ENCODE measurements around the gene BTBD16.

BTBD16 gene

DNA sequence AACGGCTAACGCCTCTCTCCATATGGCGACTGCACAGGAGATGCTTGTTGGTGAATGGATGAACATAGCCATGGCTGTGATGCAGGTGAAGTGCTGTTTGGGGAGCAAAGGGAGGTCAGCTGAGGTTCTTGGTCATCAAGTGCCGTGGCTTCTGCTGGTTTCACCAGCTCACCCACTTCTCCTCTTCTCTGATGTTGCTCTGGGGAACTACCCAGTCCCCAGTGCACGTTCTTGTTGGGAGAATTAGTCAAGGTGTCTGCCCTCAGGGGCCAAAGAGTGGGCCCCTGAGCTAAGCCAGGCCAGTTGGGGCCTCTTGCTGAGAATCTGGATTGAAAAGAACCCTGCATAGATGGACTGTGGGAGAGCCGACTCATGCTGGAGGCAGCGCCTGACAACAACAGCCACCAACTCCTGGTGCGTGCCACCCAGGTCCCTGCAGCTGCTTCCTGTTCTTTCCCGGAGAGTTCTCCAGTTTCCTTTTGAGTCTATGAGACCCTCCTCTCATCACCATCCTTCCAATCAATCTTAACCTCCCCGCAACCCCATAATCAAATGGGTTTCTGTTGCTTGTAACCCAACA, 3.0 kb downstream of the BTBD16 start:
- DNase-seq (ENCODE audit: low read depth in 1 of 2, low spot score in 1 of 2): no peak

GRCh38 chr10:122276611-122277208, 5.6 kb downstream of the BTBD16 start:
- DNase-seq (ENCODE audit: low read depth in 1 of 2, low spot score in 1 of 2): no peak

DNA sequence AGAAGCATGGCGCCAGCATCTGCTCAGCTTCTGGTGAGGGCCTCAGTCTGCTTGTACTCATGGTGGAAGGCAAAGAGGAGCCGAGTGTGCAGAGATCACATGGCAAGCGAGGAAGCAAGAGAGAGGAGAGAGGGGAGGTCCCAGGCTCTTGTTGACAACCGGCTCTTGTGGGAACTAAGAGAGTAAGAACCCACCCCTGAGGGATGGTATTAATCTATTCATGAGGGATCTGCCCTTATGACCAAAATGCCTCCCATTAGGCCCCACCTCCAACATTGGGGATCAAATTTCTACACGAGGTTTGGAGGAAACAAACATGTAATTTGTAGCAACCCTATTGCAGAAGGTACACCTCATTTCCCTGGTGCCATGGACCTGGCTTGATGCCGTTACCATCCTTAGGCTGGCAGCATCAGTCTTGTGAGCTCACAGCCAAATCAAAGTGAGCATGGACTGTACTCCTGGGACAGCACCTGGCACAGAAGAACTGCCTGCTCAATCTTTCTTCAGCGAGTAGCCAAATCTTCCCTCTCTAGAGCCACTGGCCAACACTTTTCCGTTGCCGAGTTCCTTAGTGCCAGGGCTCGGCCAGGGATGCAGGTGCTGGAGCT, 6.5 kb downstream of the BTBD16 start:
- no peak for DNase-seq (ENCODE audit: low read depth in 1 of 2, low spot score in 1 of 2)

GRCh38 chr10:122279725-122280141, 8.6 kb downstream of the BTBD16 start:
- no peak for DNase-seq (ENCODE audit: low read depth in 1 of 2, low spot score in 1 of 2)

- DNase-seq (ENCODE audit: low read depth in 1 of 2, low spot score in 1 of 2): no peak
Measured at GRCh38 chr10:122280156-122280555, 9.1 kb downstream of the BTBD16 start.

- DNase-seq (ENCODE audit: low read depth in 1 of 2, low spot score in 1 of 2): no peak
Measured at GRCh38 chr10:122281018-122281626, 10.0 kb downstream of the BTBD16 start.

GRCh38 chr10:122281751-122282150, 10.7 kb downstream of the BTBD16 start:
- no peak for DNase-seq (ENCODE audit: low read depth in 1 of 2, low spot score in 1 of 2)

DNA sequence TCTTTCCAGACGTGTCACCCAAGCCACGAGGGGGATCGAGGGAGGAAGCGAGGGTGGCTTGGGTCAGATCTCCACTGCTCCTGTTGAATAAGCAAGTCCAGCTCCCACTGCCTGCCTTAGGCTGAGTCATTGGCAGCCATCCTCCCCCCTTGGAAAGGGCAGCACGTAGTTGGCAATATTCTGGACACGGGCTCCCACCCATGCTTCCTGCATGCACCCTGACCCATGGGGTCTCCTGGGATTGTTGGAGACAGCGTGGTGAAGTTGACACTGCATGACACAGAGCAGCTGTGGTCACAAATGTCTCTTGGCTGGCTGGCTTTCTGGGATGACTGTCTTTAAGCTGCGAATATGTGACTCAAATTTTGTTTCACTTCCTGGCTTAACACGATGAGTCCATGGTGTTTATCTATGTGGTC, 11.2 kb downstream of the BTBD16 start:
- DNase-seq (ENCODE audit: low read depth in 1 of 2, low spot score in 1 of 2): no peak

DNA sequence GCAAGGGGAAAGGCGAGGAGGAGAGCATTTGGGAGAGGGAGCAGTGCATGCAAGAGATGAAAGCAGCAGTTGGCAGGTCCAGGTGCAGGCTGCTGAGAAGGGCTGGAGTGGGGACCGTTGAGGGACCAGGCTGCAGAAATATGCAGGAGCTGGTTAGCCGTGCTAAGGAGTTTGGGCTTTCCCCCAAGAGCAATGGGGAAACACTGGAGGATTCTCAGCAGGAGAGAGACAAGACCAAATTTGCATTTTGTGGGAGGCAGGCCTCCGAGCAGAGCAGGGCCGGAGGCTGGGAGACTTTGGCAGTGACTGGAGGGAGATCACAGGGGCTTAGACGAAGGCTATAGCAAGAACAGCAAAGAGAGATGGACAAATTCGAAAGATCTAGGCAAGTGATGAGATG, 11.8 kb downstream of the BTBD16 start:
- DNase-seq (ENCODE audit: low read depth in 1 of 2, low spot score in 1 of 2): no peak

GRCh38 chr10:122285506-122286444, 14.7 kb downstream of the BTBD16 start:
- DNase-seq (ENCODE audit: low read depth in 1 of 2, low spot score in 1 of 2): no peak

DNA sequence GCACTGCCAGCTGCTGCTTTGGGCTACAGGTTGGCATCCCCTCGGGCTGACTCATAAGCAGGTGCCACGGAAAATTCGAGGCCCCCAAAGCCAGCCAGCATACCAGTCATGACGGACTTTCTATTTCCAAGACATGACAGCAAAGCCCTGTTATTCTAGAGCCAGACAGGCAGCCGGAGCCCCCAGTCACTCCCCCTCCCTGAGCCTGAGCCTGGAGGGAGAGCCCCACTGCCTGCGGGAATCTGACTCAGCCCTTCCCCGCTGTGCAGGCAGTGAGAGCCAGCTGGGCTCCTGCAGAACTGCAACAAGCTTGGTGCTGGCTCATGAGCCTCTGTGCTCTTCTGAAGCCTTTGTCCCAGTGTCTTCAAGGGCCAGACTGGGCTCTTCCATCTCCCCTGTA, 15.8 kb downstream of the BTBD16 start:
- DNase-seq (ENCODE audit: low read depth in 1 of 2, low spot score in 1 of 2): no peak

DNA sequence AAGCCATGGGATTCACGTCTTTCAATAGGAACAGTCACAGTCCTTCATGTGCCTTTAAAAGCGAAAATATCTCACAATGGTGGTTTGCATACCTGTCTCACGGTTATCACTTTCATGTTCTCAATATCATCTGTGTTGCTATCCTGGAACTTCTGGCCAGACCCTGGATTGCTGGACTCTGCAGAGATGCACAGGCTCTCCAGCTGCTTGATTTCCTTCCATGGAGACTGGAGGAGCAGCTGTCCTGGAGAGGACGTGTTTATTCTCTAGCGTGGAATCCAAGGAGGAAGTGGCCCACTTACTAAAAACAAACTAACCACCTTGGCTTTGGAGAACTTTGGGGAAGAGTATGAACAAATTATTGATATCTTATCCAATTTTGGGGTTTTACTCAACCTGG, 16.5 kb downstream of the BTBD16 start:
- DNase-seq (ENCODE audit: low read depth in 1 of 2, low spot score in 1 of 2): no peak

DNA sequence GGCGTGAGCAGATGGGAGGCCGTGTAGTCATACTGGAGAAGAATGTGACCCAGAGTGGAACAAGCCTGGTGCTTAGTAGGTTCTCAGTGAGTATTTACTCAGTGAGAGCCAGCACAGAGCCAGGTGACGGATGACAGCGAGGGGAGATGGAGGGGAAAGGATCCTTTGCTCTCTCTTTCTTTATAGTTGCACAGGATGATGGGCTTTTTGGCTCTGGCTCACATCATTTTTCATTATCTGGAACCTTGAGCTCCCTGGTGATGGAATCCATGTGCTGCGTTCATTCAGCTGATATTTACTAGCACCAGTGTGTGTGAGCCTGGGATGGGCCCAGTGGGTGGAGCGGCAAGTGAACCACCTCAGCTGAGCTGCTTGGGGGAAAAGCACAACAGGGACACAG, 17.2 kb downstream of the BTBD16 start:
- no peak for DNase-seq (ENCODE audit: low read depth in 1 of 2, low spot score in 1 of 2)

GRCh38 chr10:122288917-122289316, 17.8 kb downstream of the BTBD16 start:
- no peak for DNase-seq (ENCODE audit: low read depth in 1 of 2, low spot score in 1 of 2)

- no peak for DNase-seq (ENCODE audit: low read depth in 1 of 2, low spot score in 1 of 2)
Measured at GRCh38 chr10:122290334-122290733, 19.2 kb downstream of the BTBD16 start.

DNA sequence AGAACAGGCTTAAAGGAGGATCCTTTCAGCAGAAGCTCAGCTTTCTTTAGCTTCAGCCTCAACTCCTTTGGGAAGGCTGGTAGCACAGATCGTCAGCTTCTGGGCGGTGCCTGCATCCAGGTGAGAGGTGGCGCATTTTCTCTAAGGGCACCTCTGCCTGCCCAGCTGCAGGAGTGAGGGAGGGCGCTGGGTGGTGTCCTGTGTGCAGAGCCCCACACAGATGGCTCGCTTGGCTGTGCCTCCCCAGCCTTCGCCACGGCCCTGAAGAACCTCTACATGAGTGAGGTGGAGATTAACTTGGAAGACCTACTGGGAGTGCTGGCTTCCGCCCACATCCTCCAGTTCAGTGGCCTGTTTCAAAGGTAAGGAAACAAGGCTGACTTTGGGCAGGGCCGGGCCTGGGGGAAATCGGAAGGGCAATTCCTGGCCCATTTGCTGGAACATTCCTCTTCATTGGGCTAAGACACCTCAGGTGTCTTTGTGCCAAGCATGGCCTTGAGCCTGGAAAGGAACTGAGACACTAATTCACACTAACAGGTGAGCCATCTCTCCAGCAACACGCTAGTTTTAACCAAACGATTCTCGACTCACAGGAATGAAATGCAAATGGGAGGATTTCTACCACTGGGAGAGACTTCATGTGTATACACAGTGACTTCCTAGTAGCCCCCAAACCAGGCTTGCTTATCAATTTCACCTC, 19.9 kb downstream of the BTBD16 start:
- DNase-seq (ENCODE audit: low read depth in 1 of 2, low spot score in 1 of 2): no peak

- DNase-seq (ENCODE audit: low read depth in 1 of 2, low spot score in 1 of 2): no peak
Measured at GRCh38 chr10:122291739-122292138, 20.6 kb downstream of the BTBD16 start.

- no peak for DNase-seq (ENCODE audit: low read depth in 1 of 2, low spot score in 1 of 2)
Measured at GRCh38 chr10:122292376-122292775, 21.3 kb downstream of the BTBD16 start.

GRCh38 chr10:122293156-122293960, 22.3 kb downstream of the BTBD16 start:
- DNase-seq (ENCODE audit: low read depth in 1 of 2, low spot score in 1 of 2): no peak

GRCh38 chr10:122293961-122294380, 22.9 kb downstream of the BTBD16 start:
- DNase-seq (ENCODE audit: low read depth in 1 of 2, low spot score in 1 of 2): no peak

Measured in stimulated activated CD4-positive, alpha-beta T cell treated with anti-CD3 and anti-CD28 coated beads, Interleukin-15, amount 100 ng/mL, for 1 hour (primary cell).